ENCODE data around the gene FOXJ3. TPM values are rescaled to one million over a fixed set of nuclear protein-coding genes. Genes with fewer than 3 reads are reported as not detected.
"Not testable (repeated sequence)": the region's sequence is repeated elsewhere in the genome, so short reads cannot be mapped to it uniquely, and the experiment has no call there.

The FOXJ3 gene
- total and polyA plus RNA-seq, 10 donors = 8.9 to 85.8 (median 57.3) TPM

- H3K27ac ChIP-seq = peak overlapping the region in 2 of 8 donors; percentile 24 to 48
- WGBS, 5 donors = 47 to 75% (median 71%) methylated on average over 1 of the region's 1 CpG
- peaks cover 0 to 38% (median 24%) of the 10 kb centered on the region in 8 donors for H3K9me3 ChIP-seq
- TF ChIP-seq POLR2A (IDR thresholded peaks at IDR 0.05) = no peak
- no peak for TF ChIP-seq CTCF (IDR thresholded peaks at IDR 0.05 in 8 of 11, conservative IDR thresholded peaks at IDR 0.05 in 3 of 11)
- no peak for TF ChIP-seq POLR2AphosphoS5 (IDR thresholded peaks at IDR 0.05)
- peak overlapping the region in 1 of 8 donors; percentile 21 for H3K4me3 ChIP-seq
- peaks cover 0 to 39% (median 7%) of the 10 kb centered on the region in 6 donors for H3K4me1 ChIP-seq
- H3K36me3 ChIP-seq = peaks cover 0 to 38% (median 3%) of the 10 kb centered on the region in 6 donors
- intact Hi-C loops (cut with DNase I; ENCODE audit: low total_unique reads) = no loop called here
- no peaks in the 10 kb centered on the region for H3K27me3 ChIP-seq (replicated peaks in 1 of 7)
- DNase-seq = no peak
Measured at GRCh38 chr1:42214447-42214871, 120.6 kb downstream of the FOXJ3 start.

DNA sequence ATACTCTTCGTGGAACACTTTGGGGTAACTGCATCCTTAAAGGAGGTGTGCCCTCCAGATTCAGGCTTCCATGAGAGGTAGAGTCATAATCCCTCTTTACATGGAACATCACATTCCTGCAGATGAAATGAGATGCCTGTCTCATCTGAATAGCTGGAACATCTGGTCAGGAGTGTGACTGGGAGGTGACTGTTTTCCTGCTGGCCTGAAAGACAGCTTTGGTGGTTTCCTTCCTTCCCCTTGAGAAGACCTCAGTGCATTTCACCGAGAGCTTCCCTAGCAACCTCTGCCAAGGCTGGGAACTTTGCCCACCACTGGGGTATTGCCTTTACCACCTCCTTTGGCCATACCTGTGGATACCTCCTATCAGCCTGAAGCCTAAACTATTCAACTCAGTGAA lies 123.8 kb downstream of the FOXJ3 start:
- intact Hi-C loops (cut with DNase I; ENCODE audit: low total_unique reads) = no loop called here
- H3K4me1 ChIP-seq = peaks cover 0 to 29% (median 0%) of the 10 kb centered on the region in 6 donors
- 61 to 87% (median 77%) methylated on average over 2 of the region's 2 CpGs for WGBS, 5 donors

DNA sequence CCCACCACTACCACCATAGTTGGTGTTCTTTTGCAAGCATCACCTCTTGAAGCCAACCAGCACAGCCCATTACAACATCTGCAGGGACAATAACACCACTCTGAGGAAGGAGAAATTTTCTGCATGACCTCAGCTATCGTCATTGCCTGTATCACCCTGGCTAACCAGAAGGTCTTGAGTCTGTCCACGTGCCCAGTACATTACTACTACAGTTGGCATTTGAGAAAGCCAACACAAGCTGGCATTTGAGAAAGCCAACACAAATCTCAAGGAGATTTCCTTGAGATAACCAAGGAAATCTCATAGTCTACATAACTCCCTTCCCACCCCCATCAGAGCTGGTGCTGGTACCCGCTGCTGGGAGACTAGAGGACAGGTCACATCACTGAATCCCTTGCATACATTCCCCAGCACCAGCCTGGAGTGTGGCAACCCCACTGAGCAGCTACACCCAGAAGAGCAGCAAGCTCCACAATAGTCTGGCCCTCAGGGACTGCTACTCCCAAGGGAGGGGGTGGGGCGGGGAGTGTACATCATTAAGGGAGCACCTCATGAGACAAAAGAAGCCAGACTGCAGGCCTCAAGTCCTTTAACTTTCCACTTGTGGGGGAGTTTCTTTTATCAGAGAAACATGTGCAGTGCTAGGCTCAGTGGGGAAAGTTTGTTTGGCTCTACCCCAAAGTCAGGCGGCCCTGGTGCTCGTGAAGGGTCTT lies 124.5 kb downstream of the FOXJ3 start:
- no peak overlapping the region for H3K27ac ChIP-seq
- 81 to 95% (median 88%) methylated on average over 6 of the region's 6 CpGs for WGBS, 5 donors
- TF ChIP-seq POLR2AphosphoS5 (IDR thresholded peaks at IDR 0.05) (no peak), POLR2A (IDR thresholded peaks at IDR 0.05) (no peak), CTCF (IDR thresholded peaks at IDR 0.05 in 8 of 11, conservative IDR thresholded peaks at IDR 0.05 in 3 of 11) (no peak)
- H3K9me3 ChIP-seq = peaks cover 0 to 38% (median 24%) of the 10 kb centered on the region in 8 donors
- H3K27me3 ChIP-seq (replicated peaks in 1 of 7) = no peaks in the 10 kb centered on the region
- H3K36me3 ChIP-seq = peaks cover 0 to 46% (median 3%) of the 10 kb centered on the region in 6 donors
- no peak overlapping the region for H3K4me3 ChIP-seq
- DNase-seq = no peak
- intact Hi-C loops (cut with DNase I; ENCODE audit: low total_unique reads) = no loop called here
- peaks cover 0 to 29% (median 0%) of the 10 kb centered on the region in 6 donors for H3K4me1 ChIP-seq

More for the DNA sequence above, 123.8 kb downstream of the FOXJ3 start:
- peaks cover 0 to 40% (median 3%) of the 10 kb centered on the region in 6 donors for H3K36me3 ChIP-seq
- TF ChIP-seq CTCF (IDR thresholded peaks at IDR 0.05 in 8 of 11, conservative IDR thresholded peaks at IDR 0.05 in 3 of 11) (no peak), POLR2A (IDR thresholded peaks at IDR 0.05) (no peak), POLR2AphosphoS5 (IDR thresholded peaks at IDR 0.05) (no peak)
- no peak overlapping the region for H3K4me3 ChIP-seq
- no peak overlapping the region for H3K27ac ChIP-seq
- no peaks in the 10 kb centered on the region for H3K27me3 ChIP-seq (replicated peaks in 1 of 7)
- DNase-seq = no peak
- H3K9me3 ChIP-seq = peaks cover 0 to 38% (median 24%) of the 10 kb centered on the region in 8 donors

DNA sequence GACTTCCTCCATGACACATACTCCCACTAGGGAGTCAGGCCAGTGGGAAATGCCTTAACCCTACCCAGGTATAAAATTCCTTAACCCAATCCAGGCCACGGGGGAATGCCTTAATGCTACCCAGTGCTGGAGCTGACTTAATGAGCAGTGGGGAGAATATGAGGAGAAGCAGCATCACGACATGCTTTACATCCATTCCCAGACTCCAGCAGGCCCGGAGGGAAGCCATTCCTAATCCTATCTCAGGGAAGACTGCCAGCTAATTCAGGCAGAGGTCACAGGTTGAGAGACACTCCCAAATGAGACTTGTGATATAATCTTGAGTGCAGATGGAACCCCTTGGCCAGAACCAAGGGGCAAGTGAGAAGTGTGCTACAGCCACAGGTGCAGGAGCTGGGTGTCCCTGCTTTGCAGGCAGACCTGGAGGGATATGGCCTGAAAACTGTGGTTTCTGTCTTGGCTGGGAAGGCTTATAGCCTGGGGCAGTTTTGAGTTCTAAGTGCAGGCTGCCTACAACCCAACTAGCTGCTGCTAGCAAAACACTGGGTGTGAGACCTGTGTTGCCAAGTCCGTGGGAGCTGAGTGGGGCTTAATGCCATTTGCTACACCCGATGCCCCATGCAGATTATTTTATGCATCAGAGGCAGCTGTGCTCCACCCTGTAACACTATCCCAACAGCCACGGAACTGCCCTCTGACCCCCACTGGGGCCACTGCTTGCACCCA lies 125.3 kb downstream of the FOXJ3 start:
- 85 to 97% (median 92%) methylated on average over 6 of the region's 6 CpGs for WGBS, 5 donors
- Histone ChIP-seq H3K27ac (no peak overlapping the region), H3K36me3 (peaks cover 0 to 54% (median 3%) of the 10 kb centered on the region in 6 donors), H3K9me3 (peaks cover 0 to 31% (median 21%) of the 10 kb centered on the region in 8 donors), H3K4me1 (peaks cover 0 to 25% (median 0%) of the 10 kb centered on the region in 6 donors), H3K27me3 (replicated peaks in 1 of 7) (no peaks in the 10 kb centered on the region), H3K4me3 (no peak overlapping the region)
- no peak for TF ChIP-seq POLR2A (IDR thresholded peaks at IDR 0.05)
- TF ChIP-seq POLR2AphosphoS5 (IDR thresholded peaks at IDR 0.05) = no peak
- TF ChIP-seq CTCF (IDR thresholded peaks at IDR 0.05 in 8 of 11, conservative IDR thresholded peaks at IDR 0.05 in 3 of 11) = no peak
- DNase-seq = no peak
- intact Hi-C loops (cut with DNase I; ENCODE audit: low total_unique reads) = no loop called here

GRCh38 chr1:42206930-42207329 lies 128.1 kb downstream of the FOXJ3 start:
- Histone ChIP-seq H3K9me3 (peaks cover 0 to 21% (median 16%) of the 10 kb centered on the region in 8 donors), H3K4me1 (peaks cover 0 to 22% (median 0%) of the 10 kb centered on the region in 6 donors), H3K36me3 (peaks cover 0 to 67% (median 11%) of the 10 kb centered on the region in 6 donors)
- DNase-seq; H3K27me3 ChIP-seq (replicated peaks in 1 of 7); H3K27ac ChIP-seq; intact Hi-C loops (cut with DNase I; ENCODE audit: low total_unique reads); H3K4me3 ChIP-seq: not testable (repeated sequence)
- 96 to 100% (median 99%) methylated on average over 2 of the region's 2 CpGs for WGBS, 5 donors

Measured in spleen (tissue), 11 donors.